Measurements from ENCODE around the gene FBXO8.
"Not testable (repeated sequence)": the region's sequence is repeated elsewhere in the genome, so short reads cannot be mapped to it uniquely, and the experiment has no call there.

FBXO8 gene

GRCh38 chr4:174314274-174314673 is 30.8 kb upstream of the FBXO8 start:
- H3K27ac ChIP-seq = no peak overlapping the region
- no peak for DNase-seq
- no peaks in the 10 kb centered on the region for H3K27me3 ChIP-seq (ENCODE audit: insufficient read depth, low read depth, severe bottlenecking)
- H3K9me3 ChIP-seq (ENCODE audit: severe bottlenecking) = no peaks in the 10 kb centered on the region
- no peak overlapping the region for H3K4me3 ChIP-seq (ENCODE audit: low read depth, low read length)
- peaks cover 11% of the 10 kb centered on the region for H3K36me3 ChIP-seq
- TF ChIP-seq CTCF (IDR thresholded peaks at IDR 0.05; ENCODE audit: low read depth, low read length) = no peak

- Histone ChIP-seq H3K27ac (no peak overlapping the region), H3K4me3 (ENCODE audit: low read depth, low read length) (no peak overlapping the region), H3K9me3 (ENCODE audit: severe bottlenecking) (no peaks in the 10 kb centered on the region), H3K27me3 (ENCODE audit: insufficient read depth, low read depth, severe bottlenecking) (no peaks in the 10 kb centered on the region), H3K36me3 (peaks cover 12% of the 10 kb centered on the region)
- no peak for TF ChIP-seq CTCF (IDR thresholded peaks at IDR 0.05; ENCODE audit: low read depth, low read length)
- DNase-seq = no peak
These were observed 29.5 kb upstream of the FBXO8 start for GRCh38 chr4:174312993-174313392.

- no peak overlapping the region for H3K4me3 ChIP-seq (ENCODE audit: low read depth, low read length)
- no peaks in the 10 kb centered on the region for H3K9me3 ChIP-seq (ENCODE audit: severe bottlenecking)
- DNase-seq = no peak
- TF ChIP-seq CTCF (IDR thresholded peaks at IDR 0.05; ENCODE audit: low read depth, low read length) = no peak
- H3K27ac ChIP-seq = no peak overlapping the region
- peaks cover 31% of the 10 kb centered on the region for H3K36me3 ChIP-seq
- no peaks in the 10 kb centered on the region for H3K27me3 ChIP-seq (ENCODE audit: insufficient read depth, low read depth, severe bottlenecking)
These were observed 24.2 kb upstream of the FBXO8 start for GRCh38 chr4:174307694-174308093.

- Histone ChIP-seq H3K36me3 (peaks cover 35% of the 10 kb centered on the region), H3K4me3 (ENCODE audit: low read depth, low read length) (no peak overlapping the region), H3K27ac (no peak overlapping the region), H3K27me3 (ENCODE audit: insufficient read depth, low read depth, severe bottlenecking) (no peaks in the 10 kb centered on the region), H3K9me3 (ENCODE audit: severe bottlenecking) (no peaks in the 10 kb centered on the region)
- no peak for TF ChIP-seq CTCF (IDR thresholded peaks at IDR 0.05; ENCODE audit: low read depth, low read length)
- DNase-seq = no peak
These were observed 22.5 kb upstream of the FBXO8 start for GRCh38 chr4:174305961-174306360.

GRCh38 chr4:174304664-174305063 is 21.2 kb upstream of the FBXO8 start:
- H3K27ac ChIP-seq = no peak overlapping the region
- TF ChIP-seq CTCF (IDR thresholded peaks at IDR 0.05; ENCODE audit: low read depth, low read length) = no peak
- no peaks in the 10 kb centered on the region for H3K27me3 ChIP-seq (ENCODE audit: insufficient read depth, low read depth, severe bottlenecking)
- DNase-seq = no peak
- peaks cover 42% of the 10 kb centered on the region for H3K36me3 ChIP-seq
- no peaks in the 10 kb centered on the region for H3K9me3 ChIP-seq (ENCODE audit: severe bottlenecking)
- no peak overlapping the region for H3K4me3 ChIP-seq (ENCODE audit: low read depth, low read length)

GRCh38 chr4:174303687-174304086 is 20.2 kb upstream of the FBXO8 start:
- TF ChIP-seq CTCF (IDR thresholded peaks at IDR 0.05; ENCODE audit: low read depth, low read length) = no peak
- Histone ChIP-seq H3K27me3 (ENCODE audit: insufficient read depth, low read depth, severe bottlenecking) (no peaks in the 10 kb centered on the region), H3K9me3 (ENCODE audit: severe bottlenecking) (no peaks in the 10 kb centered on the region), H3K36me3 (peaks cover 44% of the 10 kb centered on the region), H3K4me3 (ENCODE audit: low read depth, low read length) (no peak overlapping the region), H3K27ac (no peak overlapping the region)
- no peak for DNase-seq

GRCh38 chr4:174295142-174295541 is 11.7 kb upstream of the FBXO8 start:
- not testable (repeated sequence) for H3K4me3 ChIP-seq (ENCODE audit: low read depth, low read length); DNase-seq; H3K9me3 ChIP-seq (ENCODE audit: severe bottlenecking); H3K27ac ChIP-seq; H3K27me3 ChIP-seq (ENCODE audit: insufficient read depth, low read depth, severe bottlenecking)
- peaks cover 11% of the 10 kb centered on the region for H3K36me3 ChIP-seq

GRCh38 chr4:174294641-174295040 is 11.2 kb upstream of the FBXO8 start:
- H3K36me3 ChIP-seq; H3K27ac ChIP-seq; H3K27me3 ChIP-seq (ENCODE audit: insufficient read depth, low read depth, severe bottlenecking); H3K4me3 ChIP-seq (ENCODE audit: low read depth, low read length); H3K9me3 ChIP-seq (ENCODE audit: severe bottlenecking); DNase-seq: not testable (repeated sequence)
